Smooth muscle cell (in vitro differentiated cells): ENCODE results near the gene MESP1. TPM values are rescaled to one million over a fixed set of nuclear protein-coding genes. Genes with fewer than 3 reads are reported as not detected.

Source experiments
- DNase-seq: peaks from one replicate; lab custom pipeline; 2025; ENCODE audit not compliant: unreplicated experiment; lab: John Stamatoyannopoulos, UW
- H2AFZ ChIP-seq: fragments of 200-600 bp; sonication (generic); 2 replicates; pipeline ENCODE4 v1.6.0; 2016; ENCODE audit warnings: antibody characterized with exemption, low read depth, mild to moderate bottlenecking
- H3F3A ChIP-seq: fragments of 200-600 bp; sonication (generic); 2 replicates; pipeline ENCODE4 v1.6.0; 2017; ENCODE audit warnings: antibody characterized with exemption, low read depth
- H3K27ac ChIP-seq: fragments of 200-600 bp; sonication (generic); 2 replicates; pipeline ENCODE4 v1.5.1; 2016; ENCODE audit warnings: low read depth, mild to moderate bottlenecking
- H3K27me3 ChIP-seq: fragments of 200-600 bp; sonication (generic); 2 replicates; pipeline ENCODE4 v1.6.1; 2016; ENCODE audit warnings: low read depth, mild to moderate bottlenecking
- H3K36me3 ChIP-seq: fragments of 200-600 bp; sonication (generic); 2 replicates; pipeline ENCODE4 v1.5.1; 2016; ENCODE audit warnings: low read depth
- H3K4me1 ChIP-seq: fragments of 200-600 bp; sonication (generic); 2 replicates; pipeline ENCODE4 v1.5.1; 2016; ENCODE audit warnings: low read depth
- H3K4me2 ChIP-seq: fragments of 200-600 bp; sonication (generic); 2 replicates; pipeline ENCODE4 v1.6.0; 2016; ENCODE audit warnings: mild to moderate bottlenecking
- H3K4me3 ChIP-seq: fragments of 200-600 bp; sonication (generic); 2 replicates; pipeline ENCODE4 v1.5.1; 2016; ENCODE audit warnings: mild to moderate bottlenecking
- H3K79me2 ChIP-seq: fragments of 200-600 bp; sonication (generic); 2 replicates; pipeline ENCODE4 v1.6.0; 2016; ENCODE audit warnings: low read depth, mild to moderate bottlenecking
- H3K9ac ChIP-seq: fragments of 200-600 bp; sonication (generic); 2 replicates; pipeline ENCODE4 v1.6.0; 2016; ENCODE audit warnings: low read depth
- H3K9me3 ChIP-seq: fragments of 200-600 bp; sonication (generic); replicated peaks from 2 replicates; pipeline ENCODE4 v1.5.1; 2016; ENCODE audit warnings: low read depth
- H4K20me1 ChIP-seq: fragments of 200-600 bp; sonication (generic); 2 replicates; pipeline ENCODE4 v1.6.0; 2016; ENCODE audit warnings: low read depth
- CTCF ChIP-seq: fragments of 200-600 bp; sonication (generic); IDR thresholded peaks from 2 replicates; pipeline ENCODE4 v1.5.1; 2017; ENCODE audit warnings: borderline replicate concordance, mild to moderate bottlenecking, antibody characterized with exemption; ENCODE audit not compliant: insufficient read depth, poor library complexity, severe bottlenecking
- WGBS: methylation state at CpG from one replicate; pipeline ENCODE4 v1.1.7; 2016; ENCODE audit warnings: low lambda C conversion rate; 5-methylcytosine and 5-hydroxymethylcytosine counted together
- polyA plus RNA-seq: library from polyadenylated mRNA; unstranded; fragments of >200 nt; fragmentation: Nextera tagmentation; extraction: Ambion mirVana; gene quantifications from 2 replicates; pipeline ENCODE4 v1.2.1, GENCODE V29; 2016
- total RNA-seq: library from RNA; depleted of rRNA; stranded (reverse); fragments of >200 nt; gene quantifications from 2 replicates; pipeline ENCODE4 v1.2.3, GENCODE V29; 2014

The MESP1 gene
- total and polyA plus RNA-seq, 2 experiments from 2014 or later = 0.67 TPM; not detected in 1

- Histone ChIP-seq H3K9me3 (no peaks in the 10 kb centered on the region), H3K27ac (no peak overlapping the region), H3F3A (no peaks in the 10 kb centered on the region), H3K27me3 (no peaks in the 10 kb centered on the region), H3K79me2 (no peaks in the 10 kb centered on the region), H2AFZ (no peak overlapping the region), H4K20me1 (no peaks in the 10 kb centered on the region), H3K4me3 (no peak overlapping the region), H3K36me3 (no peaks in the 10 kb centered on the region), H3K9ac (no peak overlapping the region), H3K4me2 (no peak overlapping the region), H3K4me1 (no peaks in the 10 kb centered on the region)
- WGBS = 100% methylated on average over 1 of the region's 1 CpG
- no peak for DNase-seq
- no peak for TF ChIP-seq CTCF
Measured at GRCh38 chr15:89765694-89766093, 14.6 kb upstream of the MESP1 start.

- no peak for TF ChIP-seq CTCF
- Histone ChIP-seq H4K20me1 (no peaks in the 10 kb centered on the region), H3K9me3 (no peaks in the 10 kb centered on the region), H3K27ac (no peak overlapping the region), H3K36me3 (no peaks in the 10 kb centered on the region), H3K4me2 (no peak overlapping the region), H3F3A (no peaks in the 10 kb centered on the region), H3K4me3 (no peak overlapping the region), H2AFZ (no peak overlapping the region), H3K27me3 (no peaks in the 10 kb centered on the region), H3K9ac (no peak overlapping the region), H3K79me2 (no peaks in the 10 kb centered on the region), H3K4me1 (no peaks in the 10 kb centered on the region)
- WGBS = 86% methylated on average over 5 of the region's 5 CpGs
- no peak for DNase-seq
Measured at GRCh38 chr15:89761929-89762328, 10.9 kb upstream of the MESP1 start.

- no peak for DNase-seq
- H3K27ac ChIP-seq = no peak overlapping the region
- H4K20me1 ChIP-seq = no peaks in the 10 kb centered on the region
- H2AFZ ChIP-seq = no peak overlapping the region
- no peak overlapping the region for H3K9ac ChIP-seq
- no peaks in the 10 kb centered on the region for H3F3A ChIP-seq
- H3K79me2 ChIP-seq = no peaks in the 10 kb centered on the region
- WGBS = 80% methylated on average over 18 of the region's 18 CpGs
- H3K36me3 ChIP-seq = no peaks in the 10 kb centered on the region
- H3K4me1 ChIP-seq = no peaks in the 10 kb centered on the region
- no peak overlapping the region for H3K4me3 ChIP-seq
- H3K27me3 ChIP-seq = no peaks in the 10 kb centered on the region
- no peaks in the 10 kb centered on the region for H3K9me3 ChIP-seq
- H3K4me2 ChIP-seq = no peak overlapping the region
- no peak for TF ChIP-seq CTCF
Measured at GRCh38 chr15:89761009-89761831, 10.2 kb upstream of the MESP1 start.
